H1 (cell line): ENCODE measurements around the gene MPHOSPH10.

Source experiments
- ASH2L ChIP-seq: fragments of 200-600, 300-600 bp; sonication (generic); IDR thresholded peaks from one replicate; pipeline ENCODE4 v1.7.1; 2017; ENCODE audit warnings: low read length
- CTCF ChIP-seq, 3 experiments: IDR thresholded peaks; 1 replicate in 2 of 3; 2 replicates in 1 of 3; pipeline versions ENCODE4 v1.5.1 to v1.6.1; 2011; ENCODE audit warnings: low read length in 3 of 3, mild to moderate bottlenecking in 3 of 3, inconsistent platforms in 2 of 3, low read depth in 1 of 3, moderate library complexity in 1 of 3; ENCODE audit not compliant: insufficient read depth in 1 of 3; ENCODE audit errors: control extremely low read depth in 1 of 3
- EZH2 ChIP-seq: fragments of 200-600 bp; sonication (generic); IDR thresholded peaks from 2 replicates; pipeline ENCODE4 v1.7.1; 2012; ENCODE audit warnings: low read depth, mild to moderate bottlenecking, moderate library complexity, low read length, inconsistent platforms; ENCODE audit not compliant: severe bottlenecking
- MAFK ChIP-seq: IDR thresholded peaks from 2 replicates; pipeline ENCODE4 v1.6.1; 2012; ENCODE audit warnings: low read depth, mild to moderate bottlenecking, improper control_type of control experiment, low read length
- POLR2A ChIP-seq, 2 experiments: IDR thresholded peaks; 1 replicate in 1 of 2; 2 replicates in 1 of 2; pipeline ENCODE4 v1.6.1; 2011; ENCODE audit warnings: low read depth in 2 of 2, low read length in 2 of 2, mild to moderate bottlenecking in 2 of 2; ENCODE audit errors: control extremely low read depth in 1 of 2
- POLR2AphosphoS5 ChIP-seq: IDR thresholded peaks from 2 replicates; pipeline ENCODE4 v1.6.1; 2011; ENCODE audit warnings: low read depth, low read length
- SIX5 ChIP-seq: IDR thresholded peaks from 2 replicates; pipeline ENCODE4 v1.6.1; 2011; ENCODE audit warnings: mild to moderate bottlenecking, low read depth, low read length
- YY1 ChIP-seq: IDR thresholded peaks from 2 replicates; pipeline ENCODE4 v1.6.1; 2011; ENCODE audit warnings: low read depth, mild to moderate bottlenecking, low read length

GRCh38 chr2:71166812-71167211, 36.4 kb downstream of the MPHOSPH10 start:
- TF ChIP-seq POLR2A (IDR thresholded peaks at IDR 0.05; ENCODE audit: control extremely low read depth in 1 of 2, low read depth in 2 of 2, low read length in 2 of 2): no peak
- TF ChIP-seq CTCF (IDR thresholded peaks at IDR 0.05; ENCODE audit: control extremely low read depth in 1 of 3, insufficient read depth in 1 of 3, low read depth in 1 of 3, low read length in 3 of 3): no peak
- TF ChIP-seq YY1: no peak
- TF ChIP-seq SIX5: no peak
- TF ChIP-seq ASH2L: no peak
- no peak for TF ChIP-seq MAFK
- no peak for TF ChIP-seq POLR2AphosphoS5
- TF ChIP-seq EZH2: no peak
